DOHH2 (cell line): ENCODE data around the gene CDX4.

Source experiments
- H3F3A ChIP-seq: fragments of 200-600 bp; sonication (generic), shearing (Covaris generic); 2 replicates; pipeline ENCODE4 v1.6.0; 2016; ENCODE audit warnings: antibody characterized with exemption, mild to moderate bottlenecking; ENCODE audit not compliant: control insufficient read depth, insufficient read depth
- H3K27ac ChIP-seq: fragments of 200-600 bp; sonication (generic); 2 replicates; pipeline ENCODE4 v1.5.1; 2014; ENCODE audit warnings: low read depth, mild to moderate bottlenecking, low read length, moderate library complexity
- H3K27me3 ChIP-seq: fragments of 200-600 bp; sonication (generic); 2 replicates; pipeline ENCODE4 v1.6.1; 2014; ENCODE audit warnings: mild to moderate bottlenecking, low read length, mixed read lengths; ENCODE audit not compliant: control insufficient read depth
- H3K36me3 ChIP-seq: fragments of 200-600 bp; sonication (generic); 2 replicates; pipeline ENCODE4 v1.6.1; 2014; ENCODE audit warnings: mild to moderate bottlenecking, low read length, moderate library complexity, mixed read lengths; ENCODE audit not compliant: control insufficient read depth
- H3K4me1 ChIP-seq: fragments of 200-600 bp; sonication (generic); 2 replicates; pipeline ENCODE4 v1.6.1; 2014; ENCODE audit warnings: mild to moderate bottlenecking, low read length, mixed read lengths; ENCODE audit not compliant: control insufficient read depth
- H3K4me2 ChIP-seq: fragments of 200-600 bp; sonication (generic); 2 replicates; pipeline ENCODE4 v1.6.0; 2014; ENCODE audit warnings: mild to moderate bottlenecking, low read length, moderate library complexity
- H3K4me3 ChIP-seq: fragments of 200-600 bp; sonication (generic); 2 replicates; pipeline ENCODE4 v1.5.1; 2014; ENCODE audit warnings: mild to moderate bottlenecking, low read length, mixed read lengths
- H3K79me2 ChIP-seq: fragments of 200-600 bp; sonication (generic); 2 replicates; pipeline ENCODE4 v1.6.1; 2014; ENCODE audit warnings: mild to moderate bottlenecking, low read length, mixed read lengths; ENCODE audit not compliant: control insufficient read depth
- H3K9me2 ChIP-seq: fragments of 200-600 bp; sonication (generic); replicated peaks from 2 replicates; pipeline ENCODE4 v1.6.1; 2014; ENCODE audit warnings: mild to moderate bottlenecking, low read length, mixed read lengths; ENCODE audit not compliant: control insufficient read depth
- H3K9me3 ChIP-seq: fragments of 200-600 bp; sonication (generic); 2 replicates; pipeline ENCODE4 v1.6.1; 2014; ENCODE audit warnings: antibody characterized with exemption, low read length, mixed read lengths; ENCODE audit not compliant: control insufficient read depth, insufficient read depth
- H4K20me1 ChIP-seq: fragments of 200-600 bp; sonication (generic); 2 replicates; pipeline ENCODE4 v1.6.0; 2014; ENCODE audit warnings: low read depth, mild to moderate bottlenecking, antibody characterized with exemption, low read length, moderate library complexity; ENCODE audit not compliant: control insufficient read depth, insufficient read depth
- EZH2phosphoT487 ChIP-seq: fragments of 200-600 bp; sonication (generic); IDR thresholded peaks from 2 replicates; pipeline ENCODE4 v1.6.1; 2017; ENCODE audit warnings: borderline replicate concordance, mild to moderate bottlenecking, antibody characterized with exemption, low read length, moderate library complexity, mixed read lengths
- TF ChIP-seq, protein P1 (sequence below): fragments of 200-600 bp; sonication (generic); IDR thresholded peaks from one replicate; pipeline ENCODE4 v1.5.1; 2014; ENCODE audit warnings: antibody characterized with exemption, mild to moderate bottlenecking, low read depth, low read length; ENCODE audit not compliant: poor library complexity, severe bottlenecking

Gene CDX4, protein sequence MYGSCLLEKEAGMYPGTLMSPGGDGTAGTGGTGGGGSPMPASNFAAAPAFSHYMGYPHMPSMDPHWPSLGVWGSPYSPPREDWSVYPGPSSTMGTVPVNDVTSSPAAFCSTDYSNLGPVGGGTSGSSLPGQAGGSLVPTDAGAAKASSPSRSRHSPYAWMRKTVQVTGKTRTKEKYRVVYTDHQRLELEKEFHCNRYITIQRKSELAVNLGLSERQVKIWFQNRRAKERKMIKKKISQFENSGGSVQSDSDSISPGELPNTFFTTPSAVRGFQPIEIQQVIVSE

DNA sequence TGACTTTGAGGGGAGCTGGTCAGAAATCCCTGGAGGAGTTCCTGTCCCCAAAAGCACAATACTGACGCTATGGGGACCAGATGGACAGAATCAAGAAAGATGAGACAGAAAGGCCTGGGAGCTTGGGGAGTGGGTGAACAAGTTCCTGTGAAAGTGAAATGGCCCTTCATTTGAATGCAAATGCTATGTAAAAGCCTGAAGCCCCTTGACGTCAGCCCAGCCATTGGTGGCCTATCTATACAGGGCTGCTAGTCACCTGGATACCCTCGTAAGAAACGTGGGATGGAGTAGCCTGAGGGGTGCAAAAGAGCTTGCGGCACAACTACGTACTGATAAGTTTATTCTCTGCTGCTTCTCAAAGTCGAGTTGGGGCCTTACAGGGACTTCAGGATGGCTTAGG, at the start of gene CDX4:
Gene CDX4, plus strand, starts transcription at position 223 of the 400 bp plus-strand sequence. CDS start 201 bp downstream, outside the sequence.
- Histone ChIP-seq H3K36me3 (no peaks in the 10 kb centered on the region), H3K4me3 (no peak within 1 kb of the TSS), H3K9me3 (no peaks in the 10 kb centered on the region), H3K9me2 (no peaks in the 10 kb centered on the region), H3K4me2 (no peak within 1 kb of the TSS), H4K20me1 (no peaks in the 10 kb centered on the region), H3K27ac (no peak within 1 kb of the TSS), H3F3A (no peaks in the 10 kb centered on the region), H3K4me1 (no peaks in the 10 kb centered on the region), H3K27me3 (no peaks in the 10 kb centered on the region), H3K79me2 (no peaks in the 10 kb centered on the region)
- TF ChIP-seq, protein P1, sequence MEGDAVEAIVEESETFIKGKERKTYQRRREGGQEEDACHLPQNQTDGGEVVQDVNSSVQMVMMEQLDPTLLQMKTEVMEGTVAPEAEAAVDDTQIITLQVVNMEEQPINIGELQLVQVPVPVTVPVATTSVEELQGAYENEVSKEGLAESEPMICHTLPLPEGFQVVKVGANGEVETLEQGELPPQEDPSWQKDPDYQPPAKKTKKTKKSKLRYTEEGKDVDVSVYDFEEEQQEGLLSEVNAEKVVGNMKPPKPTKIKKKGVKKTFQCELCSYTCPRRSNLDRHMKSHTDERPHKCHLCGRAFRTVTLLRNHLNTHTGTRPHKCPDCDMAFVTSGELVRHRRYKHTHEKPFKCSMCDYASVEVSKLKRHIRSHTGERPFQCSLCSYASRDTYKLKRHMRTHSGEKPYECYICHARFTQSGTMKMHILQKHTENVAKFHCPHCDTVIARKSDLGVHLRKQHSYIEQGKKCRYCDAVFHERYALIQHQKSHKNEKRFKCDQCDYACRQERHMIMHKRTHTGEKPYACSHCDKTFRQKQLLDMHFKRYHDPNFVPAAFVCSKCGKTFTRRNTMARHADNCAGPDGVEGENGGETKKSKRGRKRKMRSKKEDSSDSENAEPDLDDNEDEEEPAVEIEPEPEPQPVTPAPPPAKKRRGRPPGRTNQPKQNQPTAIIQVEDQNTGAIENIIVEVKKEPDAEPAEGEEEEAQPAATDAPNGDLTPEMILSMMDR, result no peak
- no peak for TF ChIP-seq EZH2phosphoT487

DNA sequence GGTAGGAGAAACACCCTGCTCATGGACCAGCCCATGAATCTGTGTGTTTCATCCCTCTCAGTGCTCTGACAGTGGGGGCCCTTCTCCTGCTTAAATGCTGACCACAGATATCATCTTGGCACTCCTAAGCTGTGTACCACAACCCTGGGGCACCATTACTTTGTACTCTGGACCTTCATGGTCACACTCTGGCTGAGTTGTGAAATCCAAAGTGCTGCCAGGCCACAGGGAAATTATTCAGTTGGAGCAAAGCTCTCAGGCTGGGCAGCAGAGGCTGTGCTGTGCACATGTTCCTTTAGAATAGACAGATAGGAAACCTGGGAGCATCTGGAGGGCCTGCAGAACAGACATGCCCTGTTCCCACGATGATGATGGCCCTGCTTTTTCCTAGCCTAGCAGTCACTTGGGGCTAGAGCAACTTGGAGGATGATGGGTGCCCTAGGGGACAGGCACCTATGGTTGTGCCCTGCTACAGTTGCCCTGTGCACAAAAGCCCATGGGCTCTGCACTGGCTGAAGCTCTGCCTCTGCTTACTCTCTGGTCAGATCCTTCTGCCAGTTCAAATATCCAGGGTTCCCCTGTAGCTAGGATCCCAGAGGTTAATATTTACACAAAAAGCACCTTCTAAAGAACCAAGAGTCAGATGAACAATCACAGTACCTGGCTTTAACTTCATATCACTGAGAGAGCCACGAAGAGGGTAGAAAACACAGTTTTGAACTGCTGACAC, 48.5 kb upstream of the CDX4 start:
- H3K36me3 ChIP-seq, result no peaks in the 10 kb centered on the region
- no peaks in the 10 kb centered on the region for H3K4me1 ChIP-seq
- H3K4me2 ChIP-seq, result no peak overlapping the region
- H3K9me2 ChIP-seq, result no peaks in the 10 kb centered on the region
- no peak for TF ChIP-seq EZH2phosphoT487
- TF ChIP-seq, protein P1, result no peak
- no peak overlapping the region for H3K4me3 ChIP-seq
- H4K20me1 ChIP-seq, result no peaks in the 10 kb centered on the region
- H3K27ac ChIP-seq, result no peak overlapping the region
- H3K79me2 ChIP-seq, result no peaks in the 10 kb centered on the region
- no peaks in the 10 kb centered on the region for H3F3A ChIP-seq
- H3K9me3 ChIP-seq, result no peaks in the 10 kb centered on the region
- H3K27me3 ChIP-seq, result no peaks in the 10 kb centered on the region

DNA sequence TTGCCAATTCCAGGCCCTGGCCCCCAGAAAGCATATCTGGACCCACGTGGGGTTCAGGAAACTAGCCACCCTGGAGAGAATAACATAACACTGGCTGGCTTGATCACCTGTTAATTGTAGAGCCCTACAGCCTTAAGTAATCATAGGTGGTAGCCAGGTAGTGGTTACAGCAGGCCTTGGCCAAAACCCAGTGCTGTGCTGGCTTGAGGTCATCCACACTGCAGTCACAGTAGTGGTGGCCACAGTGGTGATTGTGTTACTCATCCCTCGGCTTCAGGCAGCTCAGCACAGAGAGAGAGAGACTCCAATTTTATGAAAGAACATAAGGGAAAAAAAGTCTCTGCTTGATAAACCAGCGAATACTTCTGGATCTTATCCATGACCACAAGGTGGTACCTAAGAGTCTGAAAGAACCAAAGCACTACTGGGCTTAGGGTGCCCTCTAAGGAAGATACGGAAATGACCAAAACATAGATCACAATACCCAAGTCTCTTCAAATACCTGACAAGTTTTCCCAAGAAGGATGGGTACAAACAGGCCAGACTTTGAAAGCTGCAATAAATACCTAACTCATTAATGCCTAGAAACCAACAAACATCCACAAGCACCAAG, 46.6 kb upstream of the CDX4 start:
- no peaks in the 10 kb centered on the region for H3K27me3 ChIP-seq
- no peak overlapping the region for H3K4me3 ChIP-seq
- no peaks in the 10 kb centered on the region for H4K20me1 ChIP-seq
- no peaks in the 10 kb centered on the region for H3K9me3 ChIP-seq
- no peak overlapping the region for H3K27ac ChIP-seq
- no peaks in the 10 kb centered on the region for H3K79me2 ChIP-seq
- H3K4me1 ChIP-seq, result no peaks in the 10 kb centered on the region
- H3K4me2 ChIP-seq, result no peak overlapping the region
- no peaks in the 10 kb centered on the region for H3K9me2 ChIP-seq
- no peaks in the 10 kb centered on the region for H3K36me3 ChIP-seq
- TF ChIP-seq, protein P1, result no peak
- no peak for TF ChIP-seq EZH2phosphoT487
- H3F3A ChIP-seq, result no peaks in the 10 kb centered on the region
